ENCODE measurements around the gene SYNE2.
A peak's percentile ranks its signal among the peaks of the same experiment; 100 is the strongest.

Gene SYNE2

DNA sequence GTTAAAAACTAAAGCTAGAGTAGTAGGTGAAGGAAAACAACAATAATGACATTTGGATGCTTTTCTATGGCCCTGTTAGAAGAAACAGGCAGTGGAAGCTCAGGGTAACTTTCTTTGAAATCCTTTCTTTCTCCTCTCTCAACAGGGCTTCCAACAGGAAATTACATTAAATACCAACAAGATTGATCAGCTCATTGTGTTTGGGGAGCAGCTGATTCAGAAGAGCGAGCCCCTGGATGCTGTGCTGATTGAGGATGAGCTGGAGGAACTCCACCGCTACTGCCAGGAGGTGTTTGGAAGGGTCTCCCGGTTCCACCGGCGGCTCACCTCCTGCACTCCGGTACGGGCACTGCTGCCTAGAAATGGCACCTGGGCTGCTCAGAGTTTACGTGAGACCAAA, 359.9 kb downstream of the SYNE2 start:
- no peak for DNase-seq (ENCODE audit: low read depth in 2 of 3, low spot score in 2 of 3)

DNA sequence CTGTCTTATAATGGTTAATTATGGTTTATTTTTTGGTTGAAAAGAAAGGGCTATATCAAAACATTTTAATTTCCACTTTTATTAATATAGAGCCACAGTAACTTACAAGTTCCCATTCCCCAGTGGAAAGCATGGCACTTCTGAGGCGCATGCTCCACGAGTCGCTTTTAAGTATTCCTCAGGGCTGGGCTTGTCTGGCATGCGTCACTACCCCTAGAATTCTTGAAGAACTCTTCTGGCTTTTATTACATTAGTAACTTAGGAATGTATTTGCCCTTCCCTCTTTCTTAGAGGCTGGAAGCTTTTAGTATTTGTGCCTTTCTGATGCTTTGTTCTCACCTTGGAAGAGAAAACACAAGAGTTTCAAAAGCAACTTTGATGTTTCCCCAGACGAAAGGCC, 360.3 kb downstream of the SYNE2 start:
- DNase-seq (ENCODE audit: low read depth in 2 of 3, low spot score in 2 of 3) = no peak

DNA sequence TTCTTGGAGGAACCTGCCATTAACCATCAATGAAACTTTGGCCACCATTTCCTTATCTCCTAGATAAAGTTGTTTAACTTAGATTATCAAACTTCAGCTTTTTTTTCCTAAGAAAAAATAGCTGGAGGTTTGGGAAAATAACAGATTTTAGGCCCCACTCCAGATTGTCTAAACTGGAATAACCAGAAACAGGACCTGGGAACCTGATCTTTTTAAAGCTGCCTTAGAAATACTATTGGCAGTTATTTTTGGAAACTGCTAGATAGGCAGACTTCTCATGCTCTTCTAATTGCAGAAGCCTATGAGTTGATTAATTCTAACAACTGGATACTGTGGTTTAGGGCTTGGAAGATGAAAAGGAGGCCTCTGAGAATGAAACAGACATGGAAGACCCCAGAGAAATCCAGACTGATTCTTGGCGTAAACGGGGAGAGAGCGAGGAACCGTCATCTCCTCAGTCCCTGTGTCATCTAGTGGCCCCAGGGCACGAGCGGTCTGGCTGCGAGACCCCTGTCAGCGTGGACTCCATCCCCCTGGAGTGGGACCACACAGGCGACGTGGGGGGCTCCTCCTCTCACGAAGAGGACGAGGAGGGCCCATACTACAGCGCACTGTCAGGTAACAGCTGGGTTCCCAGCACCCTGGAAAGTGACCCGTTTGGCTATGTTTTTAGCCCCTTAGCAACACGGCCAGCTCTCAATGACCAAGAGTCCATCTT, 361.2 kb downstream of the SYNE2 start:
- no peak for DNase-seq (ENCODE audit: low read depth in 2 of 3, low spot score in 2 of 3)

DNA sequence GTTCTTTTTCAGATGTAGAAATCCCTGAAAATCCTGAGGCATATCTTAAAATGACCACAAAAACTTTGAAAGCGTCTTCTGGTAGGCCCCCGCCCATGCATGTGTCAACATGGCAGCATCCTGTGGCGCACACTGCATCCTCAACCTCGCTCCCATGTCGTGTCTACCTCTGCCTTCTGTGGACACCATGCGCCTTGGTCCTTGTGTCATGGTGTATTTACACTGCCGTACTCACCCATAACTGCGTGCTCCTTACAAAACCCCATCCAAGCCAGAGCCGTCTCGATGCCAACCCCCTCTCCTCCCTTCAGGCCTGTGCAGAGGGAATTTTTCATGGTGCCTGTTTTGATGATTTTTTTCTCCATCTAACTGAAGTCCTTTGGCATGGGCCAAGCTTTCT, 362.5 kb downstream of the SYNE2 start:
- no peak for DNase-seq (ENCODE audit: low read depth in 2 of 3, low spot score in 2 of 3)

DNA sequence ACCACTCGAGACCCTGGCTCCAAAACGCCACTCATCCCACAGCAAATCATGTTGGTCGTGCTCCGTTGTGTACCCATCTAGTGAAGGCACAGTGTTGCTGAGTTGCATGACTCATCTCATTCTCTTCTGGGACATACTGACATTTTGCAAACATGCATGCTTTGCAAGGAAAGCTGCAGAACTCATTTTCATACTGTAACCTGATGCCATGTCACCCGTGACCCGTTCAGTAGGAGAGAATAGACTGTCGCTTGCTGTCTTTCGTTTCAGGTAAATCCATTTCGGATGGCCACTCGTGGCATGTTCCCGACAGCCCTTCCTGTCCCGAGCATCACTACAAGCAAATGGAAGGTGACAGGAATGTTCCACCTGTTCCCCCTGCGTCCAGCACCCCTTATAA, 363.2 kb downstream of the SYNE2 start:
- no peak for DNase-seq (ENCODE audit: low read depth in 2 of 3, low spot score in 2 of 3)

DNA sequence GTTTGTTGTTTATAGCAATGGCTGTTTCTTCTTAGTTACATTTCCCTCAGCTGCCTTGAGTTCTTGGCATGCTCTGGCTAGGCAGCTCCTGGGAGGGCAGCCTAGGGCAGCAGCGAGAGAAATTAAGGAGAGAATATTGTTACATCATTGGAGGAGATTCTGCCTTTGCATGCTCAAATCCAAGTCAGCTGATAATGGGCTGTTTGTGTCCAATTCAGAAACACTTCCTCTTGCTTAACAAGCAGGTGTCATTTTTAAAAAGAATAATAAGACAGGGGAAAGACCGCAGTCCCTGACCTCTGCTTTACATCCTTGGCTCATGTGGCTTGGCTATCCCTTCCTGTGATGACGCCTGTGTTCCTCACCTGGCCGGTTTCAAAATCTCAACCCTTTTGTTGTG, 364.5 kb downstream of the SYNE2 start:
- no peak for DNase-seq (ENCODE audit: low read depth in 2 of 3, low spot score in 2 of 3)

DNA sequence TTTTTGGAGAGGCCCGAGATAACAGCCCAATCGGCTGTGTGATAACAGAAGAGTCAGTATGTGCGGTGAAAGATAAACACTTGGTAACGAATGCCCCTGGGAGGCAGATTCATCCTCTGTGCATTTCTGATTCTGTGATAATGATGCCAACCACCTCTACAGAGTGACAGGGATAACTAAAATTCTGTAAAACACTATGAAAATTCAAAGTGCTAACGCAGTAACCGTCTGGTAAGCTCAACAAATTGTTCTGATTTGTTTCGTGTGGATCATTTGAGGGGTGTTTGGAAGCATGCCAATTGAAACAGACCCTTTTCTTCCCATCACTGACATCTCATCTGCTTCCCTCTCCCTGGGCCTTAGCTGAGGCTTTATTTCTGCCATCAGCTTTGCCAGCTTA, 365.0 kb downstream of the SYNE2 start:
- DNase-seq (ENCODE audit: low read depth in 2 of 3, low spot score in 2 of 3) = no peak

DNA sequence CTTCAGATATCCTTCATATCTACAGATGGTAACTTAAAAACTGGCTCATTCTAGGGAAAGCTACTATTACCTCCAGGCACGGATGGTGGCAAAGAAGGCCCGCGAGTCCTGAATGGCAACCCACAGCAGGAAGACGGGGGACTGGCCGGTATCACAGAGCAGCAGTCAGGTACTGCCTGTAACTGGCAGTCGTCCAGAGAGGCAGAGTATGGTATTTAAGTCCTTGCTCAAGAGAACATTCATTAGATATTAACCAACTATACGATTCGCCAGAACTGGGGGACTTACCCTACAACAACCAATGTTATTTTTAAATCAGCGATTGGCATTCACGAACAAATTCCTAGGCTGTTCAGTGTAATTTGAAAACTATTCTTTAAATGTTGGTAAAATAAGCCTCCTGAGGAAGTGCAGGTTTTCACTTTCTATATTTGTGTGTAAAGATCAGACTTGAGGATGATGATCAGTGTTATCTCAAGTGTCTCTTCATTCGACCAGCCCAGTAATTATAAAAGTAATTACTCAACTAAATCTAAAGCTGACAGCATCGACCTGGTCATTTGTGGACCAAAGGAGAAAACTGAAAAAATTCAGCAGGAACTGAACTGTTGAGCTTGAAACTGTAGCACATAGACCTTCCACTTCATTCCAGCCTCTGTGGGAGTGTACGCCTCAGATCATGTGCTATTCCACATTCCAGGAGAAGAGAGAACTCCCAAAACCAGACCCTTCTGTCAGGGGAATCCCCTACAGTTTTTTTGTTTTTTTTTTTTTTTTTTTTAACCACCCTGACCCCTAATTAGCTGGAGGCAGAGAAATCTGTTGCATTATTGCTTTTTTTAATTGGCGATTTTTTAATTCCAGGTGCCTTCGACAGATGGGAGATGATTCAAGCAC, 365.8 kb downstream of the SYNE2 start:
- DNase-seq (ENCODE audit: low read depth in 2 of 3, low spot score in 2 of 3) = no peak

DNA sequence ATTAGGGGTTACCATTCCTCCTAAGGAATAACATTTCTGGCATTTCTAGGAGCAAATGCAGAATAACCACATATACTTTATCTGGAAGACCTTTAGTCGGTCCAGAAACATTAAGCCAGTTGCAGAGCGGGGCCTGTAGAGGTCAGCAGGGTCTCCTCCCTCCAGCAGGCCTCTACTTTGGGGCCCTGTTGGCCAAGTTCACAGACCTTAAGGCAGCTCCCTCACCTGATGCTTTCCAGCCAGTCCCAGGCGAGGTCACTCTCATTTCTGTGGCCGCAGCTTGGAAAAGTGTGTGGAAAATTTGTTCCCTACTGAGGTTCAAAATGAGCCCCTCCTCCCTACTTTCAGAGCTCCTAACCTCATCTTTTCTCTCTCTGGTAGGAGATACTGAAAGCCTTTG, 367.3 kb downstream of the SYNE2 start:
- no peak for DNase-seq (ENCODE audit: low read depth in 2 of 3, low spot score in 2 of 3)

DNA sequence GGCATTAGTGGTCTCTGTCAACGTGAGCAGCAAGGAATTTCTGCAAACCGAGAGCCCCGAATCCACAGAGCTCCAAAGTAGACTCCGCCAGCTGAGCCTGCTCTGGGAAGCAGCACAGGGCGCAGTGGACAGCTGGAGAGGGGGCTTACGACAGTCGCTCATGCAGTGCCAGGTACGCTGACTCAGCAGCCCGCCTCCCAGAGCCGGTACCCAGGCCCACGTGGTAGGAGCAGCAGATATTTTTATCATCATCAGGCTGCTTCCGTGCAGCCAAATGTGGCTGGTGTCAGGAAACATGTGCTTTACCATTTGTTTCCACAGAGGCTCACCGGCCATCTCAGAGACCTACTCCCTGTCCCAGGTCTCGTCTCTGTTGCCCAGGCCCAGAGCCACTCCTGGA, 367.7 kb downstream of the SYNE2 start:
- no peak for DNase-seq (ENCODE audit: low read depth in 2 of 3, low spot score in 2 of 3)

DNA sequence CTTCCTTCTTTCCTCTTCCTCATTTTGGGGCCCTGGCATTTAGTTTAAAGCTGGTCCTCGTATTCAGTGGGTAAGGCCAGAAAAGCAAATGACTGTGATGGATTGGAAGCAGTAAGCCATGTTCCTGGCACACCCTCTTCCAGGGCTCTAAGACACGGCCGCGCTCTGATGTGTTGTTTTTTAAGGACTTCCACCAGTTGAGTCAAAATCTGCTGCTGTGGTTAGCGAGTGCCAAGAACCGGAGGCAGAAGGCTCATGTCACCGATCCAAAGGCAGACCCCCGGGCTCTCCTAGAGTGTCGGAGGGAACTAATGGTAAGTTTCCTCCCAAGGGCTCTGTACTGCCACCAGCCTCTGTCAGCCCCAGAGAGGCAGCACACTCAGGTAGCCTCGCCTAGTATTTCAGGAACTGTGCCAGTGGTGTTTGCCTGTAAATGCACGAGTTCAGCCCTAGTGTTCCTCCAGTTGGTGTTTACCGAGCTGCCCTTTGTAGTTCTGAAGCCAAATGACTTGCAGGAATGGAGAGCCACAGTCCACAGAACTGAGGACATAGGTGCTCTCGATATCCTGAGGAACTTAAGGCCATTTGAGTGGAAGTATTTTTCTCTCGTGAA, 368.7 kb downstream of the SYNE2 start:
- no peak for DNase-seq (ENCODE audit: low read depth in 2 of 3, low spot score in 2 of 3)

DNA sequence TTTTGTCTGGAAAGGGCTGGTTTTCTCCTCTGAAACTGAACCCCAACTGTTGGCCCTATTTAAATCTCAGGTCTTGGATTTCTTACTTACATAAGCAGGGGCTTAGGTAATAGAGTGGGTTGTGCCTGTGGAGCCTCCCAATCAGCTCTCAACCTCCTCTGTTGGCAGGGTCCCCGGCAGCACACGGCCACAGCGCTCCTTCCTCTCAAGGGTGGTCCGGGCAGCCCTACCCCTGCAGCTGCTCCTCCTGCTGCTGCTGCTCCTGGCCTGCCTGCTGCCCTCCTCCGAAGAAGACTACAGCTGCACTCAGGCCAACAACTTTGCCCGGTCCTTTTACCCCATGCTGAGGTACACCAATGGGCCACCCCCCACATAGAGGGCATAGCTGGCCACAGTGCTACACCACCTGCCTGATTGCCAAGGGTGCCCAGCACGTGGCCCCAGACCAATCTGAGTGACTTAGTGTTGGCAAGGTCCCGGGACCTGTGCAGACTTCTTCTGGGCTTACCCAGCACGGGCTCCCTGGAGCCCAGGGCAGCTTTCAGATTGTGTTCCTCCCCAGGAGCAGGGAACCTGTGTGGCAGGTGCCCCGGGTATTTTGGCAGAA, 372.4 kb downstream of the SYNE2 start:
- DNase-seq (ENCODE audit: low read depth in 2 of 3, low spot score in 2 of 3) = no peak

DNA sequence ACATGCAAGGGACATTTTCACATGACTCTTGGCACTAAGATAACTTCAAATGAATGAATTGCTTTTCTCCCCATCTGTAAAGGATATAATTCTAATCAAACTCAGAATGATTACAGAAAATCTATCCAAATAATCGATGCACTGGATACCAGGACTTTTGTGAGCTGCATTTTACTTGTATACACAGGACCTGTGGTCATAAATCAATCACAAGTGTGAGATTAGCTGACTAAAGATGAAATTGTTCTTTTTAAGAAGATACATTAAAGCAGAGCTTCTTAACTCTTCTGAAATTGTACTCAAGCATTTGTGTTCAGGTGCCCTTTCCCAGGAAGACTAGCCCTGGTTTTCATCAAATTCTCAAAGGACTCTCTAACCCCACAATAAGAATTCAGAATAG, 375.1 kb downstream of the SYNE2 start:
- no peak for DNase-seq (ENCODE audit: low read depth in 2 of 3, low spot score in 2 of 3)

DNA sequence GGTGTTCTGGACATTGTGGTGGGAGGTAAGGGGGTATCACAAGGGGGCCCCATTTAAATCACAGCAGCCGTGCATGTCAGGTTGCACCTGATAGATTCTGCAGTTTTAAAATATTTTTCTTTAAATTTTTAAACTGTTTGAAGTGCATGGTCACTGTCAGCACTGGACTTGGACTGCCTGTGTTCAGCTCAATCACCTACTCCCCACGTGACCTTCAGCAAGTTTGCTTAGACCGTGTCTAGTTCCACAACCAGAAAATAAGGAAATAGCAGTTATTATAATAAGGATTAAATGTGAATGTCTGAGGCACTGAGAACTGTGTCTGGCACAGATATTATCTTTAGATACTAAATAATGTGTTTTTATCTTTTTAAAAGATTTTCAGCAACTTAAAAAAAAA, 376.7 kb downstream of the SYNE2 start:
- DNase-seq (ENCODE audit: low read depth in 2 of 3, low spot score in 2 of 3) = no peak

DNA sequence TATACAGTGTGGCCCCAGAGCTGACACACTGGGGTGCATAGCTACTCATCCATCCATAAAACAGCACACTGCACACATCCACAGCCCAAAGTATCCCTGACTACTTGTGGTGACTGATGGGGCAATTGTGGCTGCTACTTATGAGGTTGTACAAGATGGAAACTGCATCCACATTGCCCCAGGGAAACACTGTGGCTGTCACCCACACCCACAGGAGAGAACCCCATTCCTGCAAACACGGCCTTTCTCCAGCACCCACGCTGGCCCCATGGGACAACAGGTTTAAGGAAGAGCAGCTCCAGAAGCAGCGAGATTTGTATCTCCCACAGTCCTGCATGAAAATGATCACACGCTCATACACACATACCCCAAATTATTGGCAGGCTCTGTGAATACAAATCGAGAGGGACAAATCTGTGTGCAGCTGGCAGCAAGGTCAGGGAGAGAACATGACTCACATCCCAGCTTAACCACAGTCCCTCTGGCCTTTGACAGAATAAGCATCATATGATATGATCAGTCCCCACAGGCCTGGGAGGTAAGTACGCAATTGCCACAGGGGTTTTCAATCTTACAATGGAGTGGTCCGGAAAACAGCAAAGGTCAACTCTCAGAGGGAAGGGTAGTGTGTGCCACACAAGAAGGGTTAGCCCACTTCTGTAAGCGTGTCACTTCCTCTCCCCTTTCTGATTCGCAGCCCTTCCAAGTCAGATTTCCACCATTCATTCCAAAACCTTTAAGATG, 379.5 kb downstream of the SYNE2 start:
- peak; percentile 17 to 38 (median 23) for DNase-seq (ENCODE audit: low read depth in 2 of 3, low spot score in 2 of 3)

DNA sequence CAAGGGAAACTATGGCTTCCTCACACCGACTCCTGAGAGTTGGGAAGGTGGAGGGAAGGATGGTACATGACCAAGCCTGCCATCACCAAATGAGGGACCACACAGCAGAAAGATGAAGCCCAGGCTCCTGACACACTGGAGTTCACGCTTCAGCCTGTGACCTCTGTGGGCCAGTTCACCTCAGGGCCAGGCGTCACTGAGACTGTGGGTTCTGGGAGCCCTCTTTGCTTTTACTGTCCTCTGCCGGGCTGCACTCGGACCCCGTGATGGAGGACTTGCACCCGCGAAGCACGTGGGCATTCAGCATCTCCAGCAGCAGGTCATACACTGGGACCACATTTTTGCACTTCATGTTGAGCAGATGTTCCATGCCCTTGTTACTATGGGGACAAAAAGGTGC, 380.1 kb downstream of the SYNE2 start:
- DNase-seq (ENCODE audit: low read depth in 2 of 3, low spot score in 2 of 3) = no peak

DNA sequence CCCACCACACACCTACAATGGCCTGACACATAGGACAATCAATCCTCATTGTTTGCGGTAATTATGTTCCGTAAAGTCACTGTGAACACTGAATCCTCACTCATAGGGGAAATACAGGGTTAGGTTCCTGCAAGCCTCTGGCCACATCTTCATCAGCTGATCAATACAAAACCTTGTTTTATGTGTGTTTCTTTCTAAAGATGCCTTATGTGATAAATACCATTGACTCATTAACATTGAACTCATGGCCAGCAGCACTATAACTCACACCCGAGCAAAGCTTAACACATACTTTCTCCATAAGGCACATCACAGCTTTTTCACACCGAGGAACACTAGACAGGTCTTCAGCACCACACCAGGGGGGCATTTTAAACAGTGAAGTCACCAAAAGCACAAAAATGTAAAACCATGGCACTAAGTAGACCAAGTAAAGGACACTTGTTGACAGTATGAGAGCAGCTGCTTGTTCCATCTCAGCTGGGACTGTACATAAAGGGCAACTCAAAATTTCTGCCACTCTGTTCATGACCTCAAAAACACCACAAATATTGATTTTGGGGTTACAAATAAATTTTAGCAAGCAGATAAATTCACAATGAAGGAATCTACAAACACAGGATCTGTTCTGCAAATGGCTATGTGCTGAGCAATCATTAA, 380.9 kb downstream of the SYNE2 start:
- no peak for DNase-seq (ENCODE audit: low read depth in 2 of 3, low spot score in 2 of 3)

DNA sequence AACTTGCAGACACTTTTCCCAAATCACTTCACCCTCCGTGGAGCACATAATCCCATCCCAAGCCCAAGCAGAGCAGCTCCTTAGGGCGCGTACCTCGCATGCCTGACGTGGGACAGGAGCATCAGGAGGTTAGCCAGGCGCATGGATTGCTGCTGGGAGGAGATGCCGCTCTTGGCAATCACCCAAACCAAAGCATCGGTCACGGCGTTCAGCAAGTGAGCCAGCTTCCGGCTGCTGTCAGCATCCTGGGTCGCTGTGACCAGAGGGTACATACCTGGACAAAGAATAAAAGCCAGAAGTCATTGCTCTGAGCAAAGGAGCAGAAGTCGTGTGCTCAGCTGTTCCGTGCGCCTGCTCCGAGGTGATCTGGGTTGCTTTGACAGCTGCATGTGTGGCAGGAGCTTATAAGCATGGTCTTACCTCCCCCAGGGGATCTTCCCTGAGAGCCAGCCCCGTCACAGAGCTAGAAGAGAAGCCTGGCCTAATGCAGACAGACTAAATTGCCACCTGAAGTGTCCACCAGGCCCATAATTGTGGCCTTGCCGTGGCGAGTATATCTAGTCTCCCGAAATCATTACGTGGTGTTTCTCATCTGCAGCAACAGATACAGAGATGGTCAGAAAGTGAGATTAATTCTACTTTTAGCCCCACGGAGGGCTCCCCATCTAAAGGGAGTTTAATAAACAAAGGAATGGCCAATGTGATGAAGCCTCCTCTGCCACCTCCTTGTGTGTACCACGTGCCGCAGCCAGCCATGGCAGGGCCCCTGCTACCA, 382.3 kb downstream of the SYNE2 start:
- DNase-seq (ENCODE audit: low read depth in 2 of 3, low spot score in 2 of 3) = no peak
